Measurements from ENCODE around the gene PPP1R12A. TPM values are rescaled to one million over a fixed set of nuclear protein-coding genes. Genes with fewer than 3 reads are reported as not detected.

The PPP1R12A gene
- total RNA-seq, 1 experiment from 2014 or later, result 52.0 TPM

DNA sequence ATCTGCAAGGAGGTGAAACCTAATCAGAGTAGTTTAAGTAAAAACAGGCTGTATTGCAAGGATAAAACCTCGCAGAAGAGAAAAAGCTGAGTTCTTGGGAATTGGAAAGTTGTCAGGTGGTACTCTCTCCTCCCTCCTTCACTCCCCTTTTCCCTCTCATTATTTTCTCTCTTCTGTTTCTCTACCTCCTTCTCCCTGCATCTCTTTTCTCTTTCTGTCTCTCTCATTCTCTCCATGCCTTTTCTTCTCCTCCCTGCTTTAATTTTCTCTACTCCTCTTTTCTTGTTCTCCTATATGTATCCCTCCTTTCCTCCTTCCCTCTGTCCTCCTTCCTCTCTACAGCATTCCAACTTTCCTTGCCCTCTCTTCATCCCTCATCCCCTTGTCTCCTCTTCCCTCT, 14.2 kb upstream of the PPP1R12A start:
- ChIA-PET CTCF (no interaction called here), RAD21 (ENCODE audit: low non-redundant PET in 1 of 2, low total read pairs in 2 of 2, uncharacterized antibody in 2 of 2, unreplicated experiment in 2 of 2) (no interaction called here), POLR2A (no interaction called here)
- intact Hi-C loops (cut with micrococcal nuclease), result no loop called here
- no peak for TF ChIP-seq FOSL1 (IDR thresholded peaks at IDR 0.05; ENCODE audit: low read depth)
- TF ChIP-seq EGR1 (IDR thresholded peaks at IDR 0.05; ENCODE audit: low read depth), result no peak
- TF ChIP-seq, protein P1, sequence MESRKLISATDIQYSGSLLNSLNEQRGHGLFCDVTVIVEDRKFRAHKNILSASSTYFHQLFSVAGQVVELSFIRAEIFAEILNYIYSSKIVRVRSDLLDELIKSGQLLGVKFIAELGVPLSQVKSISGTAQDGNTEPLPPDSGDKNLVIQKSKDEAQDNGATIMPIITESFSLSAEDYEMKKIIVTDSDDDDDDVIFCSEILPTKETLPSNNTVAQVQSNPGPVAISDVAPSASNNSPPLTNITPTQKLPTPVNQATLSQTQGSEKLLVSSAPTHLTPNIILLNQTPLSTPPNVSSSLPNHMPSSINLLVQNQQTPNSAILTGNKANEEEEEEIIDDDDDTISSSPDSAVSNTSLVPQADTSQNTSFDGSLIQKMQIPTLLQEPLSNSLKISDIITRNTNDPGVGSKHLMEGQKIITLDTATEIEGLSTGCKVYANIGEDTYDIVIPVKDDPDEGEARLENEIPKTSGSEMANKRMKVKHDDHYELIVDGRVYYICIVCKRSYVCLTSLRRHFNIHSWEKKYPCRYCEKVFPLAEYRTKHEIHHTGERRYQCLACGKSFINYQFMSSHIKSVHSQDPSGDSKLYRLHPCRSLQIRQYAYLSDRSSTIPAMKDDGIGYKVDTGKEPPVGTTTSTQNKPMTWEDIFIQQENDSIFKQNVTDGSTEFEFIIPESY (IDR thresholded peaks at IDR 0.05; ENCODE audit: extremely low read depth, insufficient replicate concordance, low read length), result no peak
- TF ChIP-seq, protein P2, sequence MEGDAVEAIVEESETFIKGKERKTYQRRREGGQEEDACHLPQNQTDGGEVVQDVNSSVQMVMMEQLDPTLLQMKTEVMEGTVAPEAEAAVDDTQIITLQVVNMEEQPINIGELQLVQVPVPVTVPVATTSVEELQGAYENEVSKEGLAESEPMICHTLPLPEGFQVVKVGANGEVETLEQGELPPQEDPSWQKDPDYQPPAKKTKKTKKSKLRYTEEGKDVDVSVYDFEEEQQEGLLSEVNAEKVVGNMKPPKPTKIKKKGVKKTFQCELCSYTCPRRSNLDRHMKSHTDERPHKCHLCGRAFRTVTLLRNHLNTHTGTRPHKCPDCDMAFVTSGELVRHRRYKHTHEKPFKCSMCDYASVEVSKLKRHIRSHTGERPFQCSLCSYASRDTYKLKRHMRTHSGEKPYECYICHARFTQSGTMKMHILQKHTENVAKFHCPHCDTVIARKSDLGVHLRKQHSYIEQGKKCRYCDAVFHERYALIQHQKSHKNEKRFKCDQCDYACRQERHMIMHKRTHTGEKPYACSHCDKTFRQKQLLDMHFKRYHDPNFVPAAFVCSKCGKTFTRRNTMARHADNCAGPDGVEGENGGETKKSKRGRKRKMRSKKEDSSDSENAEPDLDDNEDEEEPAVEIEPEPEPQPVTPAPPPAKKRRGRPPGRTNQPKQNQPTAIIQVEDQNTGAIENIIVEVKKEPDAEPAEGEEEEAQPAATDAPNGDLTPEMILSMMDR (IDR thresholded peaks at IDR 0.05 in 2 of 3, conservative IDR thresholded peaks at IDR 0.05 in 1 of 3; ENCODE audit: borderline replicate concordance in 1 of 3, insufficient read depth in 1 of 3, low read depth in 2 of 3, low read length in 2 of 3), result no peak
- Histone ChIP-seq H3K27me3 (ENCODE audit: insufficient read depth, low read length) (no peaks in the 10 kb centered on the region), H3K4me1 (ENCODE audit: control insufficient read depth in 1 of 2, insufficient read depth in 2 of 2, low read length in 2 of 2) (no peaks in the 10 kb centered on the region), H3K4me2 (ENCODE audit: low read length) (no peak overlapping the region), H3K36me3 (ENCODE audit: control insufficient read depth in 1 of 2, insufficient read depth in 2 of 2, low read length in 2 of 2) (no peaks in the 10 kb centered on the region), H3K4me3 (replicated peaks in 1 of 2; ENCODE audit: low read depth in 1 of 2, low read length in 2 of 2) (no peak overlapping the region), H3K27ac (ENCODE audit: low read depth, low read length) (no peak overlapping the region), H3K9me3 (ENCODE audit: control insufficient read depth in 1 of 2, insufficient read depth in 1 of 2, low read depth in 1 of 2, low read length in 2 of 2) (no peaks in the 10 kb centered on the region), H3K9ac (ENCODE audit: low read length) (no peak overlapping the region), H4K20me1 (ENCODE audit: insufficient read depth) (no peaks in the 10 kb centered on the region), H3K9me2 (ENCODE audit: insufficient read depth) (no peaks in the 10 kb centered on the region; the same call in 1 of the 2 replicates), H2AFZ (ENCODE audit: low read depth, low read length, poor library complexity, severe bottlenecking) (no peak overlapping the region), H3K79me2 (ENCODE audit: insufficient read depth, low read length) (no peaks in the 10 kb centered on the region)
- ATAC-seq (no peak), DNase-seq (ENCODE audit: low read depth, low spot score) (no peak)
- BruUV-seq (replicated peaks), result no TSS peak

DNA sequence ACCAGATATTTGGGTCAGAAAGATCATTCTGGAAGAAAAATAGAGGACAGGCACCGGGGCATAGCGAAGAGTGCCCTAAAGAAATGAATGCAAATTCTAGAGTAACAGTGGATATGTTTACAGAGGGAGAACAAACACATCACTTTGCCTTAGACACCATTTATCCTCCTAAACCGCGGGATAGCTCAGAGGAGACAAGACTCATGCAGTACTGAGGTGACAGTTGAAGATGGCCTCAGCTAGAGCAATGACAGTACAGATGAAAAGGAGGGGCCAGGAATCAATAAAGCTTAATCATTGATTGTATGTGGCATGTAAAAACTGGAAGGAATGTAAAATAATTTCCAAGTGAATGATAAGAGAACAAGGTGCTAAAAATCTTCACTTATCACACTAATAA, 10.5 kb upstream of the PPP1R12A start:
- no peak for ATAC-seq
- Histone ChIP-seq H3K4me3 (replicated peaks in 1 of 2; ENCODE audit: low read depth in 1 of 2, low read length in 2 of 2) (no peak overlapping the region), H3K36me3 (ENCODE audit: control insufficient read depth in 1 of 2, insufficient read depth in 2 of 2, low read length in 2 of 2) (no peaks in the 10 kb centered on the region), H3K9ac (ENCODE audit: low read length) (no peak overlapping the region), H3K79me2 (ENCODE audit: insufficient read depth, low read length) (no peaks in the 10 kb centered on the region), H3K9me3 (ENCODE audit: control insufficient read depth in 1 of 2, insufficient read depth in 1 of 2, low read depth in 1 of 2, low read length in 2 of 2) (no peaks in the 10 kb centered on the region), H3K4me2 (ENCODE audit: low read length) (no peak overlapping the region), H4K20me1 (ENCODE audit: insufficient read depth) (no peaks in the 10 kb centered on the region), H3K27ac (ENCODE audit: low read depth, low read length) (no peak overlapping the region), H2AFZ (ENCODE audit: low read depth, low read length, poor library complexity, severe bottlenecking) (no peak overlapping the region), H3K9me2 (ENCODE audit: insufficient read depth) (no peaks in the 10 kb centered on the region), H3K27me3 (ENCODE audit: insufficient read depth, low read length) (no peaks in the 10 kb centered on the region), H3K4me1 (ENCODE audit: control insufficient read depth in 1 of 2, insufficient read depth in 2 of 2, low read length in 2 of 2) (no peaks in the 10 kb centered on the region)
- ChIA-PET POLR2A (interaction anchor here (1.2 kb wide), 1 partner anchor 10 kb away, joined by 5 read pairs; the partner anchor contains the start of gene PPP1R12A), RAD21 (ENCODE audit: low non-redundant PET in 1 of 2, low total read pairs in 2 of 2, uncharacterized antibody in 2 of 2, unreplicated experiment in 2 of 2) (no interaction called here), CTCF (no interaction called here)
- DNase-seq (ENCODE audit: low read depth, low spot score), result no peak
- BruUV-seq (replicated peaks), result no TSS peak
- TF ChIP-seq, protein P3, sequence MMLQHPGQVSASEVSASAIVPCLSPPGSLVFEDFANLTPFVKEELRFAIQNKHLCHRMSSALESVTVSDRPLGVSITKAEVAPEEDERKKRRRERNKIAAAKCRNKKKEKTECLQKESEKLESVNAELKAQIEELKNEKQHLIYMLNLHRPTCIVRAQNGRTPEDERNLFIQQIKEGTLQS (IDR thresholded peaks at IDR 0.05), result no peak
- TF ChIP-seq RAD21 (IDR thresholded peaks at IDR 0.05; ENCODE audit: low read depth) (no peak), TCF7L2 (IDR thresholded peaks at IDR 0.05; ENCODE audit: borderline replicate concordance, extremely low read depth, insufficient read depth, insufficient read length) (no peak)
- TF ChIP-seq, protein P1 (IDR thresholded peaks at IDR 0.05; ENCODE audit: extremely low read depth, insufficient replicate concordance, low read length), result no peak
- intact Hi-C loops (cut with micrococcal nuclease), result no loop called here
